HL-60/S4 treated with retinoic acid at 250 ng/mL for 4 days and 3 days (cell line): Measurements from ENCODE around the gene EPHA6.
"Not testable (repeated sequence)": the region's sequence is repeated elsewhere in the genome, so short reads cannot be mapped to it uniquely, and the experiment has no call there.

Experiments
- in situ Hi-C: fragments of 300-500 bp; cut with MboI; formaldehyde crosslinking; loops from 2 replicates; pipeline ENCODE4 v1.7.0; 2022; ENCODE audit warnings: low sequenced_read_pairs

Gene EPHA6

DNA sequence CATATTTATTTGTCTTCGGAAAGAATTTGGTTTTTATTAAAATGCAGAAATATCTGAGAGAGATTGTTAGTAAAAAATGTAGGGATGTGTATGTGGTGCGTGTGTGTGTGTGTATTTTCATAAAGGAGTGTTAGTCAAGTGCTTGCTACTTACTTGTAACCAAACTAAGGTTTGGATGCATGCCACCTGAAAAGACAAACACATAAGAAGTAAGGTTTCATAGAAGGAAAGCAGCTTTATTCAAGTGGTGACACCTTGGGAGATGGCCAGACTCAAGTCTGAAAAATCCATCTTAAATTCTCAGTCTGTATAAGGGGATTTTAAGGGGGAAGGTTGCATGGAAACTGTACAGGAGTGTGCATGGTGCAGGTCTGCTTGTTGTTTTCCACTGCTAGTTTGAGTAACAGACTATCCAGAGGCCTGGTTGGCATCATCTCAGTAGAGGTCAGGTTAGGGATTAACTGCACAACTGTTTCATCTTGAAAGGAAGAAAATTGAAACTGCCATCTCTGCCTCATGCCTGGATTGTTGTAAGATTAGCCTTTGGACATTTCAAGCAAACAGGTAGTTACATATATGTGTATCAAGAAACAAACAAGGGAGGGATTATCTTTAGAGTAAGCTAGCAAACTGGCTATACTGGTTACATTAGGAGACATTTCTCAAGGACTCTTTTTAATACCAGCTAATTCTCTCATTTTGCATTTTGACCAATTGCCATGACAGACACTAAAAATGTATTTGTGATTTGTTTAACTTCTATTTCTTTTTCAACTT, 196.7 kb downstream of the EPHA6 start:
- in situ Hi-C loops, result no loop called here

DNA sequence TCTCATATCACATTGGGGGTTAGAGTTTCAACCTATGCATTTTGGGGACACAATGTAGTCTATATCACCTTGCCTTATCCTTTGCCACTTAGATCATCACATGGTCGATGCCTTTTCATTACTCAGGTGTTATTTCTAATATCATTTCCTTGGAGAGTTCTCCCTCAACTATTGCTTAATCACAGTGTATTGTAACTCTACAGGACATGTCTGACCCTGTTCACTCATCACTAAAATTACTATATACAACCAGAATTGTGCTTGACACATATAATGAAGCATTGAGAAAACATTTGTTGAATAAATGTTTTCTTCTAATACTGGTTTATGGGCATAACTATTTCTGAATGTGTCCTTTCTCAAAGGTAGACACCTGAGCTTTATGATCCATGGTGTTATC, 207.4 kb downstream of the EPHA6 start:
- in situ Hi-C loops, result no loop called here

DNA sequence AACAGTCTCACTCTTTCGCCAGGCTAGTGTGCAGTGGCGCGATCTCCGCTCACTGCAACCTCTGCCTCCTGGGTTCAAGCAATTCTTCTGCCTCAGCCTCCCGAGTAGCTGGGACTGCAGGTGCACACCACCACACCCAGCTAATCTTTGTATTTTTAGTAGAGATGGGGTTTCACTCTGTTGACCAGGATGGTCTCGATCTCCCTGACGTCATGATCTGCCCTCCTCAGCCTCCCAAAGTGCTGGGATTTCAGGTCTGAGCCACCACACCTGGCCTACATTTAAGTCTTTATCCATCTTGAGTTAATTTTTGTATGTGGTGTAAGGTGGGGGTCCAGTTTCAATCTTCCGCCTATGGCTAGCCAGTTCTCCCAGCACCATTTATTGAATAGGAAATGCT, 211.2 kb downstream of the EPHA6 start:
- in situ Hi-C loops, result not testable (repeated sequence)

GRCh38 chr3:97029972-97030371, 215.6 kb downstream of the EPHA6 start:
- in situ Hi-C loops, result no loop called here

GRCh38 chr3:97037294-97037943, 223.0 kb downstream of the EPHA6 start:
- in situ Hi-C loops, result no loop called here

GRCh38 chr3:97043411-97043810, 229.0 kb downstream of the EPHA6 start:
- in situ Hi-C loops, result no loop called here

GRCh38 chr3:97057365-97057764, 243.0 kb downstream of the EPHA6 start:
- in situ Hi-C loops, result no loop called here

GRCh38 chr3:97059168-97059567, 244.8 kb downstream of the EPHA6 start:
- in situ Hi-C loops, result no loop called here

DNA sequence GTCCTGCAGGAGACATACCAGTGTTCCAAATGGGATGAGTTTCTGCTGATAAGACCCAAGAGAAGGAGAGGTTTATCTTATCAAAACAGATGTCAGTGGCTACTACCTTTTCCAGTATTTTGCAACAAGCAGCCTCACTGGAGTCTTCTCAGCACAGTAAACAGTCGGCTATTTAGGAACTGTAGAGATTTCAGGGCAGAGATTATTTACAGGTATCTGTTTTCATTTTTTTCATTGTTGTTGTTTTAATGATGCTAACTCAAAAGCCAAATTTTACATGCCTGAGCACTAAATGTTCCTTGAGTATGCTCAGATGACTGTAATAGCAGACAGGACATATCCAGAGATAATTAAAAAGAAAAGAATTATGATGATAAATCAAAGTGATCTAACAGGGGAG, 252.1 kb downstream of the EPHA6 start:
- in situ Hi-C loops, result no loop called here

DNA sequence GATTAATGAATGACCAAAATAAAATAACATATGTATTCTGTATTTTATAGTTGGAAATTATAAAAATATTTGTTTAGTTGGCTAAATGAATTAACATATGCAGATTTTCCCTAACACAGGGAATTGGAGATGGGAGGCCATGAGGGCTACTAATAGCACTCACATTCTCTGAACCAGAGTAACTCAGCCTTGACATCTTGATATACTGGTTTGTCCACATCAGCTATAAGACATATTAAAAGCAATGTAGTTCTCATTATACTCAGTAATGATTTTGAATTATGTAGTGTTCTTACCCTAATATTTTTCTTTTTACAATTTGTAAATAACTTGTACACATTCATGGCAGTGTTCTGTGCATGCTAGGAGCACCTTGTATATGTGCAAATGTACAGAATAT, 255.9 kb downstream of the EPHA6 start:
- in situ Hi-C loops, result no loop called here

- in situ Hi-C loops, result no loop called here
Measured at GRCh38 chr3:97074546-97074945, 260.2 kb downstream of the EPHA6 start.

DNA sequence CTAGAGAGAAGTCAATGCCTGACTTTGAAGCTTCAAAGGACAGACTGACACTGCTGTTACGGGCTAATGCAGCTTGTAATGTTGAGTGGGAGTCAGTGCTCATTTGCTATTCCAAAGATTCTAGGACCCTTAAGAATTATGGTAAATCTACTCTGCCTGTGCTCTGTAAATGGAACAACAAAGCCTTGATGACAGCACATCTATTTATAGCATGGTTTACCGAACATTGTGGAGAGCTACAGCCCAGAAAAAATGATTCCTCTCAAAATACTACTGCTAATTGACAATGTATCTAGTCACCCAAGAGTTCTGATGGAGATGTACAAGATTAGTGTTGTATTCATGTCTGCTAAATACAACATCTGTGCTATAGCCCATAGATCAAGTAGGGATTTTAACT, 262.3 kb downstream of the EPHA6 start:
- in situ Hi-C loops, result no loop called here

- in situ Hi-C loops, result no loop called here
Measured at GRCh38 chr3:97089621-97090020, 275.2 kb downstream of the EPHA6 start.

DNA sequence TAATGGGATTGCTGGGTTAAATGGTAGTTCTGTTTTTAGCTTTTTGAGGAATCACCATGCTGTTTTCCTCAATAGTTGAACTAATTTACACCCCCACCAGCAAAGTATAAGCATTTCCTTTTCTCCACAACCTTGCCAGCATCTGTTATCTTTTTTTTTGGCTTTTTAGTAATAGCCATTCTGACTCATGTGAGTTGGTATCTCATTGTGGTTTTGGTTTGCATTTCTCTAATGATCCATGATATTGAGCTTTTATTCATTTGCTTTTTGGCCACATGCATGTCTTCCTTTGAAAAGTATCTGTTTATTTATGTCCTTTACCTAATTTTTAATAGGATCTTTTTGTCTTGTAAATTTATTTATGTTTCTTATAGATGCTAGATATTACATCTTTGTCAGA, 288.2 kb downstream of the EPHA6 start:
- in situ Hi-C loops, result no loop called here

- in situ Hi-C loops, result no loop called here
Measured at GRCh38 chr3:97105989-97106651, 291.7 kb downstream of the EPHA6 start.

DNA sequence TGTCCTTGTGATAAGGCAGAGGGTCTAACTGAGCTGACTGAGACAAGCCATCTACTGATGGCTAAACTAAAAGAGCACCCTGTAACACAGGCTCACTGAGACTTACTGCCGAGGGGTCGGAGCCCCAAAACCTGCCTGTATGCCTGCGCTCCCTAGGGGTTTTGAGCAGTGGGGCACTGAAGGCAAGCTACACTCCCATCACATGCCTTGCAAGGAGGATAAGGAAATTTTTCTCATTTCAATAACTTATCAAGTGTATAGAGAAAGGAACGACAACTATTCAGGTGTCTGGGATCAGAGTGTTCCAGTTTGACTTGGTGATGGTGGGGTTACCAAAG, 292.2 kb downstream of the EPHA6 start:
- in situ Hi-C loops, result no loop called here

GRCh38 chr3:97108136-97108535, 293.7 kb downstream of the EPHA6 start:
- in situ Hi-C loops, result no loop called here

DNA sequence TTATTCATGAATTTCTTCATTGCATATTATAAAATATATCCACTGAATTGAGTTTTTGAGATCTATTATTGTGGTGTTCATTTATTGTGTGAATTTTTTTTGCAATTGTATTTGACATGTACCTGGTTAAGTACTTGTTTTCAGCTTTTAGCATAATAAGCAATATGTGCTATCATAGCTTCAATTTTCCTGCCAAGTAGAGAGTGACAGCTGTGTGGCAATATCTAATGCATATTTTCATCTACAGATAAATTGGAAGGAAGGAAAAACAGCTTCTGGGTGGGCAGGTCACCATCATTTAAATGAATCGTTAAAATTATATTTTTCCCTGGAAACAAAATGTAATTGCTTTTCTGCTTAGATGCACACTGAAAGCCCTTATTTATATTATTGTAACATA, 296.9 kb downstream of the EPHA6 start:
- in situ Hi-C loops, result no loop called here

- in situ Hi-C loops, result no loop called here
Measured at GRCh38 chr3:97121386-97121785, 307.0 kb downstream of the EPHA6 start.

DNA sequence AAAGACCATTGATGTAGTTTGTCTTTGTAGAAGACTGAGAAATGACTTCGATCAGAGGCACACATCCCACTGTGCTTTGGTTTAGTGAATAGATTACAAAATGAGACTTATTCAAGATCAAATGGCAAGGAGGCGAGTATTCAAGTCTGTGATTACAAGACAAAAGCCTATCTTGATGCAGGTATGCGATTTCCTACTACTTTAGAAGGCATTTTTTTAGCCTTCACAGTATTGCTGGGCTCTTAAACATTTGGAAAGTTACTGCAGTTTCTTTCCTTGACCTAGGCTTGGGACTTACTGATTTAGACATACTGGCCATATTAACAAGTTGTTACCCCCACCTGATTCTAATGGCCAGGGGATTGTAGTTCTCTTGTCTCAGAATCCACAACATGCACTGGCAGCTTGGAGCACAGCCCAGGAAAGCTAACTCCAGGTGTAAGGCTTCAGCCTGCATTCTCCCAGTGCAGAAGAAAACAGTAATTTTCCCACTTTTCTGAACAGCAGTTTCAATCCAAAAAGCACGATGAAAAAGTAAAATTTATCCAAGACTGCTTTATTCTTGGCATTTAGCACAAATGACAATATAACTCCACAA, 311.6 kb downstream of the EPHA6 start:
- in situ Hi-C loops, result no loop called here

DNA sequence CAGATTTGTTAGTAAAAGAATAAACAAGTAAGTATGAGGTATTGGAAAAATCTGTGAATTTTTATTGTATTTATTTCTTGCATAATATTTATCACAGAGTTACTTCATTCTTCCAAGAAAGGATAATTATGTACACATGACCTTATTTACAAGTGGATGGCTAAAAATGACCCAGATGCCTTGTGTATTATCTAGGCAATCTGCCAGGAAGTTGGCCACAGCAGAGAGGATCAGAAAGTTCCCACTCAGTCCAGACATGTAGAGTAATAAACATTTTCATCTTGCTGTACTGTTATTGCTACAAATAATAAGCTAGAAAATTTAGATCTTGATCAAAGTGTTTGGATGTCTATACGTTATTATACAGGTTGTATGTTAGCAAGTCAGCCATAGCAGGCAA, 317.1 kb downstream of the EPHA6 start:
- in situ Hi-C loops, result no loop called here
